HG03135 (cell line): ENCODE data around the gene STK26.
A peak's percentile ranks its signal among the peaks of the same experiment; 100 is the strongest.
"Not testable (repeated sequence)": the region's sequence is repeated elsewhere in the genome, so short reads cannot be mapped to it uniquely, and the experiment has no call there.

Source experiments
- ATAC-seq: cut with Tn5 transposase; IDR thresholded peaks from one replicate; pipeline ENCODE4 v1.9.1; 2021; ENCODE audit warnings: mild to moderate bottlenecking, moderate library complexity; ENCODE audit not compliant: unreplicated experiment

The STK26 gene

GRCh38 chrX:132022967-132023895 lies at the start of gene STK26:
STK26 (plus strand) TSS chrX:132023302; CDS start chrX:132023618, 316 bp downstream.
- ATAC-seq: peak; percentile 79

GRCh38 chrX:131975851-131976250 lies 47.3 kb upstream of the STK26 start:
- ATAC-seq: no peak

DNA sequence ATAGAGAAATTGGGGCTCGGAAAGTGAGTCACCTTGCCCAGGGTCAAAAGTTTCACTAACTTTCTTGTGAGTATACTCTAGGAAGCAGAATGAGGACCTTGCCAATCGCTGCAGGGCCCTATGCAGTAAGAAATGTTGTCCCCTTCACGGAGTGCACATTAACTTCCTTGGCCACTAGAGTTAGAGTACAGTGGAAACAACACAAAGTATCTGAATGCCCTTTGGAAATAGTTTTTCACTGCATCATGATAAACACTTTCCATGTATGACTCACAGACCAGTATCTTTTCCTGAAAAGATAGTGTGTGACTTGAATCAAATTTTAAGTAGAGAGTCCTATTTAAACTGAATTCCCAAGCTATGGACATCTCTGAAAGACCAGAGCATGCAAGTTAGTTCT lies 45.5 kb upstream of the STK26 start:
- no peak for ATAC-seq

DNA sequence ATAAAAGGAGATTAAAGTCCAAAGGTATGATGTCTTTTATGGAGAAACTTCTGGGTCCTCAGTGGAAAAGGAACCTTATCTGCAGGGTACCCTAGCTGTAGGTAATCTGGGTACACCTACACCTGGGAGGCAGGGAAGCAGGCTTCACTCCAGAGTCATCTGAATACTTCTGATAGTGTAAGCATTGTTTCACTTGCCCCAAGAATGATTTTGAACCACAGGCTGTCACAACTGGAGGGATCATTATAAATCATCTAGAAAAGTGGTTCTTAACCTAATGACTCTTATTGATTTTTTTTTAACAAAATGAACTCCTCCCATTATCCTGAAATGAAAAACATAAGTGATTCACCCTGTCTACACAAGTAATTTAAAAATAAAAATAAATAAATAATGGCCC lies 44.0 kb upstream of the STK26 start:
- ATAC-seq: no peak

GRCh38 chrX:131985526-131986049 lies 37.5 kb upstream of the STK26 start:
- ATAC-seq: no peak

DNA sequence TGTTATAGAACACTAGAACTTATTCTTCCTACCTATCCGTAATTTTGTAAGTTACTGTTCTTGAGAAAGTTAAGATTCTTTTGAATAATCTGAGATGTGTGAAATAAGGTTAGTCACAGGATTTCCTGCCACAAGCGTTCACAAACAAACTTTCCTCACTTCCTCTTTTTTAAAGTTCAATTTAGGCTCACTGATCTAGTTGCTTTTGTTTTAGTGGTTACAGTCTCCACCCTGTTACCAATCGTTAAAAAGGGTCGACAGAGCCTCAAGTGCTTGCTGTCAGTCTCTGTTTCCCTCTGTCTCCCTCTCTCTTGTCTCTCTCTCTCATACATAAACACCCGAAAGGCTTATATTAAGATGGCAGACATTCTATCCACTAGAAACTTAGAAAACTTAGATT lies 35.9 kb upstream of the STK26 start:
- ATAC-seq: peak; percentile 97

DNA sequence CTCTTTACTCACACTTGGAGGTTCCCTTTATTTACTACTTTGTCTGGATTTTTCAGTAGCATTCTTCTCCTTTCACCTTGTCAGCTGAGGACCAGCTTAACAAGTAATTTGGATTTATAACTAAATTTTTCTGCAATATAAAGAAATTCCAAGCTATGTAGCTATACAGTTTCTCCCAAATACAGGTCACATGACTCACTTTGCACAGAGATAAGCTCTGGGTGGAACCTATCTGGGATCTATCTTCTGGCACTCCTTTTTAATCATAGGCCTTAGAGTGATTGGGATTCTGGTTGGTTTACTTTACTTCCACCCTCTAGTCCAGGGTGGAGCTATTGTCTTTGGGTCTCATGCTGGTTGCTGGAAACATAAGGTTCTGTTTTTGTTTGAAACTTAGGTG lies 34.9 kb upstream of the STK26 start:
- ATAC-seq: no peak

DNA sequence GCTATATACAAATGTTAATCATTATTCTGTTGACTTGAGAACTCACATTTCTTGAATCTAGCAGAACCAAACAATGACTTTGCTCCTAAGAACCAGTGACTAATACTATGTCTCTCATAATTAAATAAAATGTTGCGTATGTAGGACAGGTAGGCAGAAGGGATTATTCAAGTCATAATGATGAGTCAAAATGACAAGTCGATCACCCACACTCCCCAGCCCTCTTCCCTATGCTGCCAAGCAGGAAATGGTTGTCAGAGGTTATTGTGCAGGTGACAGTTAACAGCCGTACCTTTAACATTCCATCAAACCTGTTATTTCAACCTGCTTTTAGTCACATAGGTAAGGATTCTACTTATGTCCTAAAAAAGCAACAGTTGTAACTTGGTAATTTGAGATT lies 22.0 kb upstream of the STK26 start:
- ATAC-seq: no peak

- no peak for ATAC-seq
Observed at GRCh38 chrX:132004728-132005127, 18.4 kb upstream of the STK26 start.

- no peak for ATAC-seq
Observed at GRCh38 chrX:132009350-132009749, 13.8 kb upstream of the STK26 start.

- not testable (repeated sequence) for ATAC-seq
Observed at GRCh38 chrX:132010213-132010612, 12.9 kb upstream of the STK26 start.

DNA sequence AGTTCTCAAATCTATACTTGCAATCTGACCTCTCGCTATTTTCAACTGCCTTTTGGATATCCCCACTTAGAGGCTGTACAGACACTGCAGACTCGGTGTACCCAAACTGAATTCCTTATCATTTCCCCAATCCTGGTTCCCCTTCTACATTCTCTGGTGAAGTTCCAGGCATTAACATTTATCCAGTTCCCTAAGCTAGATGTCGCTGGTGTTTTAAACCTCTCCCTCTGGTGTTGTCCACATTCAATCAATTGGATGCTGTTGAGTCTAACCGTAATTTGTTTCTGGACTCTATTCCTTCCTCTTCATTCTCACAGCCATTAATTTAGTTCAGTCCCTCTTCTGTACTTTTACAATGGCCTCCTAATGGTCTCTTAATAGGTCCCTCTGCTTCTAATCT lies 7.2 kb upstream of the STK26 start:
- ATAC-seq: no peak

GRCh38 chrX:132016628-132017430 lies 6.3 kb upstream of the STK26 start:
- ATAC-seq: no peak

DNA sequence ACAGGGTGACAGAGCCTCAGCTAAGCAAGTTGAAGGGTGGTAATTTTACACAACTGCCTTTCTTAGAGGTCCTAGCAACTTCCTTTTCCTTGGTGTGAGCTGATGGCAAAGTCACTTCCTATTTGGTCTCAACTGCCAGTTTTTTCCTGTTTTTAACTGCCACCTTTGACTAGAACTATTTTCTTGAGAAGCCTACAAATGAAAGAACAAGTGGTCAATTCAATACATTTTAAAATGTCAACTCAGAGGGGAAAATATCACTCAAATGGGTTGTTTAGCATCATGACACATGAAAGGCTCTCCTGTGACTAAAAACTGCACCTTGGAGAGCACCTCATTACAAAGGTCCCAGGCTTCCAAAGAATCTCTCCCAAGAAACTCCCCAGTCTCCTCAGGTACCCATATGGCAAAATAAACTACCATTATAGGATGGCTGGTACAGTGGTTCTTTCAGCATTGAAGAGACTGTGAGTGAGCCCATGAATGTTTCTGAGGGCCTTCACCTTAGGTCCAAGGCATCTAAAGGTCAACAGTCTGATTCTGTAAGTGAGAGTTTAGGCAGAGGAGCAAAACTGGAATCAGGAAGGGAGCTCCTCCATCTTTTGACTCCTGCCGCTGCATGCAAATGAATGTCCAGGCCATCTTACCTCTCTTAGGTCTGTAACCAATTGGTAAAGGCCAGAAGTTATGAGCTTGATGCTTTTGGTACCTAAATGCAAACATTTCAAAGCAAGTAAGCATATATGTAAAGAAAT lies 5.5 kb upstream of the STK26 start:
- no peak for ATAC-seq

DNA sequence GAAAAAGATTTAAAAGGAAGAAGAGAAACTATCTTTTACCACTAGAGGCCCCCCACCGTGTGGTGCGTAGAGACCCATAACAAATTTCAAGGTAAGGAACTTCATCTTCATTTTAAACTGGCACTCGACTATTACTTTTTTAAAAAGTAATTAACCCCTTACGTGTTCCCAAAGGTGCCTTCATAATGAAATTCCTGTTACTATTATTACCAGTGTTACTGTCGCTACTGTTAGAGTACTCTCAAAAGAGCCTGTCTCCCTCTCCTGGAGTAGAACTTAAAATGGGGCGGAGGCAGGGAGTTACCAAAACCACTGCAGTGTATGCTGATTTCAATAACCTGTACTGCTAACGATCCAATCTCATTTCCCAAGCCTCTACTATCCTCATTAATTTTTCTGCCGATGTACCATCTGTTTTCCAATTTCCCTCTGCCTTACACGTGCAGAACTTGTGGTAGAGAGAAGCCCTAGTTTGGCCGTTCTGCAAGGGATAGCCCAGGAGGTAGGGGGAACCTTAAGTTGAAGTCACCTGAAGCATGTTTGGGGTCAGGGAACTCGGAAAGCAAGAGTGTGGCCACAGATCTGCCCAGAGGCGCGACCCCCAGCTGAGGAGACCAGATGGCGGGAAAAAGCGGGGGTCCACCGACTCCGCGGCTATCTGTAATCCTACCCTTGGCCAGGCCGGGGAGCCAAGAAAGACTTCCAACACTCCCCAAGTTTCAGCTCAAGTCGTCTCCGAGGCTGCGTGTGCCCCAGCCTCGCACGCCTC lies 720 bp upstream of the STK26 start:
- peak; percentile 23 for ATAC-seq

DNA sequence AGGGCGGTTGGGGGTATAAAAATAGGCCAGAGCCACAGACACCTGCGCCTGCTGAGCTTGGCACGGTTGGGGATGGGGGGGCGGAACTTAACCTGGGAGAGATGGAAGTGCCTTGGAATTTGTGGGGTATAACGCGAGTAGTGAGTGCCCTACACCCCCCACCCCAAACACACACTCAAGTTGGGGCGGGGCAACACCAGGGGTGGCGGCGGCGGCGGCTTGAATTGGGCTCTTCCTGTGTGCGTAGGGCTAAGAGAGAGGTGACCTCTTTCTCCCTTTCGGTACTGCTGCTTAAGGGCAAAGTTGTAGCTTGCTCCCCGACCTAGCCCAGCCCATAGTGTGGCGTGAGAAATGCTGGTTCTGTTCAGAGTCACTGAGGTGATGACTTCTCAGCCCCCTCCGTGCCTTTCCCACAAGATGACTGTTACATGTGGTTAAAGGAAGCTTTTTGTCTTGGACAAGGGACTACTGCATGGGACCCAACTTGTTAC lies 839 bp downstream of the STK26 start:
- peak; percentile 49 for ATAC-seq

DNA sequence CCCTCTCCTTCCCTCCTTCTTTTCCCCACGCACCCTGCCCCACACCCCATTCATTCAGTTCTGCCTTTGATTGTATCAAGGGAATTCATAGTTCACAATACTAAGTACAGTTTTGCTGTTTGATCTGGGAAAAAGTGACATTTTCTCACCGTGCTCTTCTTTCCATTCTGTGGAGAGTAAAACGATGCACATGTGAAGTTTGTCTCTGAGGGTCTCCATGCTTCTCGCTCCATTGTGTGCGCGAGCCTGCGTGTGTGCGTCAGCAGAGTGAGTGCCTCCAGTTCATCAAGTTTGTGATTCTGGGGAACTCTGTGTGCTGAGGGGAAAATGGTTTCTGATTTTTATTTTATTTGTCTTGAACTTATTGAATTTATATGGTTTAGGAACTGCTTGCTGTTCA lies 1.9 kb downstream of the STK26 start:
- no peak for ATAC-seq

DNA sequence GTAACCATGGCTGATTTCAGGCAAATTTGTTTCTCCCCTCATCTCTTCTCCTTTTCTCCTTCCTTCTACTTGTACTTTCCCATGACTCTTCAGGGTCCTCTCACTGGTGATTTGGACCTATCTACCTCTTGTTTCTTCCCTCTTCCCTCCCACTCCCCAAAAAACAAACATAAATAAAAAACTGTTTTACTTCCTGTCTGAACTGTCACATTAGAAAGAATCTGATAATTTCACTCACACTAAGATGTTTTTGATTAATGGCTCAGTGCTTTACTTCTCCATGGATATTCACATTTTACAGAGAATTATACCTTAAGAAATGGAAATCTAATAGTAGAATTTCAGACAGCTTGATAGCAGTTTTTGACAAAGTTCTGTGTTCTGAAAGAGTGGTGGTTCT lies 7.2 kb downstream of the STK26 start:
- no peak for ATAC-seq

DNA sequence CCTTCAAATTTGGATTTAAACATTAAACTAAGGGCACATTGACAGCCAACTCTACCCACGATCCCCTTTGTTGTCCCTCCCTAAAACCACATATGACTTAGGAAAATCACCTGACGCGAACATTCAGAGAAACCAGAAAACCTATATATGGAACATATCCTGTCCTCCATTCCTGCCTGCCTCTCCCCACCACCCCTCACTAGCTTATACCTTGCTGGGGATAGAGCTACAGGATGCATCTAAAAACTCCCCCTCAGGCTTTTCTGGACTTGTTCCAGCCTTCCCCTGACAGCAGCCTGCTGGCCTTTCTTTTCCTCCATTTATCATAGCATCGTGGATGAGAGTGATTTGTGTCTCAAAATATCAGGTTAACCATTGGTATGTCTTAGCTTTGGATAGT lies 8.8 kb downstream of the STK26 start:
- no peak for ATAC-seq

- no peak for ATAC-seq
Observed at GRCh38 chrX:132033166-132033565, 10.1 kb downstream of the STK26 start.
